ENCODE results near the gene TSHR. TPM values are rescaled to one million over a fixed set of nuclear protein-coding genes. Genes with fewer than 3 reads are reported as not detected.

The TSHR gene
- total RNA-seq, 1 donor from 2014 or later: not detected

GRCh38 chr14:81170104-81170828 is 214.8 kb downstream of the TSHR start:
- no peaks in the 10 kb centered on the region for H3K9me3 Mint-ChIP-seq
- peaks cover 2% of the 10 kb centered on the region for H3K36me3 Mint-ChIP-seq (ENCODE audit: low read depth)
- no peaks in the 10 kb centered on the region for H3K27me3 Mint-ChIP-seq
- ChIA-PET CTCF (interaction anchor here (0.6 to 4.2 kb wide), 11 partner anchors 8 to 362 kb away, joined by 3 to 42 read pairs (median 4); partner anchors contain the start of genes GTF2A1 and TSHR), POLR2A (interaction anchor here (0.6 to 2.1 kb wide), 9 partner anchors 9 to 364 kb away, joined by 3 to 27 read pairs (median 5); partner anchors contain the start of genes CEP128, GTF2A1, SEL1L and TSHR)
- peak overlapping the region; percentile 90 for H3K4me3 Mint-ChIP-seq
- TF ChIP-seq CTCF (IDR thresholded peaks at IDR 0.05): peak; percentile 49
- DNase-seq: peak; percentile 79
- peak; percentile 98 for ATAC-seq (ENCODE audit: low read depth)
- intact Hi-C loops (cut with micrococcal nuclease): loop anchor here (1.0 to 5.0 kb wide), 9 partner anchors 39 to 1113 kb away; no protein-coding TSS in a partner anchor
- H3K4me1 Mint-ChIP-seq: peaks cover 42% of the 10 kb centered on the region
- H3K27ac Mint-ChIP-seq: peak overlapping the region; percentile 97

- Mint-ChIP-seq H3K4me3 (peak overlapping the region; percentile 90), H3K36me3 (ENCODE audit: low read depth) (peaks cover 2% of the 10 kb centered on the region), H3K27ac (peak overlapping the region; percentile 97), H3K27me3 (no peaks in the 10 kb centered on the region), H3K9me3 (no peaks in the 10 kb centered on the region), H3K4me1 (peaks cover 42% of the 10 kb centered on the region)
- no peak for TF ChIP-seq CTCF (IDR thresholded peaks at IDR 0.05)
- POLR2A ChIA-PET: interaction anchor here (0.9 to 2.1 kb wide), 7 partner anchors 9 to 363 kb away, joined by 3 to 27 read pairs (median 5); partner anchors contain the start of genes GTF2A1, SEL1L and TSHR
- ATAC-seq (ENCODE audit: low read depth) (no peak), DNase-seq (no peak)
- intact Hi-C loops (cut with micrococcal nuclease): loop anchor here (1.0 to 5.0 kb wide), 9 partner anchors 38 to 1114 kb away; no protein-coding TSS in a partner anchor
- CTCF ChIA-PET: interaction anchor here (0.6 to 4.2 kb wide), 9 partner anchors 9 to 361 kb away, joined by 3 to 42 read pairs (median 7); partner anchors contain the start of genes GTF2A1 and TSHR
Measured at GRCh38 chr14:81170829-81171195, 215.4 kb downstream of the TSHR start.

GRCh38 chr14:81172353-81172752 is 216.9 kb downstream of the TSHR start:
- DNase-seq (no peak), ATAC-seq (ENCODE audit: low read depth) (no peak)
- Mint-ChIP-seq H3K27me3 (no peaks in the 10 kb centered on the region), H3K36me3 (ENCODE audit: low read depth) (peaks cover 2% of the 10 kb centered on the region), H3K27ac (no peak overlapping the region), H3K9me3 (no peaks in the 10 kb centered on the region), H3K4me3 (no peak overlapping the region), H3K4me1 (peaks cover 54% of the 10 kb centered on the region)
- ChIA-PET POLR2A (interaction anchor here (1.1 to 1.8 kb wide), 2 partner anchors 47 to 49 kb away, joined by 3 to 10 read pairs; partner anchors contain the start of gene GTF2A1), CTCF (interaction anchor here (0.6 to 4.2 kb wide), 3 partner anchors 8 to 346 kb away, joined by 3 to 42 read pairs (median 18); no protein-coding TSS in a partner anchor)
- intact Hi-C loops (cut with micrococcal nuclease): loop anchor here (5.0 kb wide), 1 partner anchor 1115 kb away; no protein-coding TSS in a partner anchor
- no peak for TF ChIP-seq CTCF (IDR thresholded peaks at IDR 0.05)

- ChIA-PET CTCF (interaction anchor here (0.6 to 4.2 kb wide), 2 partner anchors 176 to 345 kb away, joined by 3 to 42 read pairs; no protein-coding TSS in a partner anchor), POLR2A (interaction anchor here (1.1 to 1.8 kb wide), 2 partner anchors 46 to 48 kb away, joined by 3 to 10 read pairs; partner anchors contain the start of gene GTF2A1)
- Mint-ChIP-seq H3K9me3 (no peaks in the 10 kb centered on the region), H3K36me3 (ENCODE audit: low read depth) (peaks cover 2% of the 10 kb centered on the region), H3K27ac (no peak overlapping the region), H3K4me3 (no peak overlapping the region), H3K4me1 (peaks cover 60% of the 10 kb centered on the region), H3K27me3 (no peaks in the 10 kb centered on the region)
- DNase-seq: no peak
- TF ChIP-seq CTCF (IDR thresholded peaks at IDR 0.05): no peak
- no peak for ATAC-seq (ENCODE audit: low read depth)
- intact Hi-C loops (cut with micrococcal nuclease): loop anchor here (5.0 kb wide), 1 partner anchor 1116 kb away; no protein-coding TSS in a partner anchor
Measured at GRCh38 chr14:81172881-81173280, 217.5 kb downstream of the TSHR start.

- Mint-ChIP-seq H3K27me3 (no peaks in the 10 kb centered on the region), H3K27ac (peak overlapping the region; percentile 65), H3K4me3 (no peak overlapping the region), H3K4me1 (peaks cover 61% of the 10 kb centered on the region), H3K9me3 (no peaks in the 10 kb centered on the region), H3K36me3 (ENCODE audit: low read depth) (peaks cover 16% of the 10 kb centered on the region)
- CTCF ChIA-PET: interaction anchor here (1.7 kb wide), 1 partner anchor 179 kb away, joined by 4 read pairs; no protein-coding TSS in a partner anchor
- intact Hi-C loops (cut with micrococcal nuclease): no loop called here
- DNase-seq (no peak), ATAC-seq (ENCODE audit: low read depth) (peak; percentile 25)
- POLR2A ChIA-PET: no interaction called here
- TF ChIP-seq CTCF (IDR thresholded peaks at IDR 0.05): no peak
Measured at GRCh38 chr14:81176241-81176640, 220.8 kb downstream of the TSHR start.
